HepG2 (cell line): ENCODE results near the gene HEXD. TPM values are rescaled to one million over a fixed set of nuclear protein-coding genes. Genes with fewer than 3 reads are reported as not detected.

Experiments
- AFF4 ChIP-seq: sonication (generic); formaldehyde crosslinking; IDR thresholded peaks from 2 replicates; pipeline ENCODE4 v1.4.0; 2020; ENCODE audit warnings: missing genetic modification reagents
- CBX1 ChIP-seq: IDR thresholded peaks from one replicate; pipeline ENCODE4 v1.6.1; 2016; ENCODE audit warnings: antibody characterized with exemption, low read depth
- MTERF4 ChIP-seq: sonication (generic); formaldehyde crosslinking; IDR thresholded peaks from 2 replicates; pipeline ENCODE4 v1.8.0; 2023; ENCODE audit warnings: mild to moderate bottlenecking, missing genetic modification reagents
- PAF1 ChIP-seq: IDR thresholded peaks from 2 replicates; pipeline ENCODE4 v1.6.1; 2016; ENCODE audit warnings: missing genetic modification reagents, missing compliant biosample characterization
- ZBTB4 ChIP-seq: sonication (generic); formaldehyde crosslinking; IDR thresholded peaks from 2 replicates; pipeline ENCODE4 v1.4.0; 2020; ENCODE audit warnings: missing genetic modification reagents, mild to moderate bottlenecking, borderline replicate concordance
- ZKSCAN5 ChIP-seq: sonication (generic); formaldehyde crosslinking; IDR thresholded peaks from 2 replicates; pipeline ENCODE4 v1.5.1; 2020; ENCODE audit warnings: mild to moderate bottlenecking, missing genetic modification reagents
- ZNF512B ChIP-seq: sonication (generic); formaldehyde crosslinking; IDR thresholded peaks from 2 replicates; pipeline ENCODE4 v1.5.1; 2020; ENCODE audit warnings: missing genetic modification reagents, mild to moderate bottlenecking, borderline replicate concordance
- polyA plus RNA-seq, 8 experiments: library from polyadenylated mRNA; depleted of rRNA in 3 of 8; stranded (reverse) in 7 of 8; unstranded in 1 of 8; fragments of >200 nt; fragmentation: Illumina TruSeq in 4 of 8; extraction: Trizol in 4 of 8; gene quantifications; 2 replicates each; pipeline versions ENCODE4 v1.2.1 to v1.2.3, GENCODE V29; 2011 to 2016; ENCODE audit warnings: low read depth in 4 of 8, missing spikeins in 1 of 8, mixed read lengths in 1 of 8; ENCODE audit not compliant: insufficient read depth in 1 of 8
- total RNA-seq, 5 experiments: library from RNA; depleted of rRNA; stranded (reverse); fragments of >200 nt; fragmentation: Illumina TruSeq; extraction: Trizol; gene quantifications; 2 replicates each; pipeline ENCODE4 v1.2.3, GENCODE V29; 2016; ENCODE audit warnings: low read depth in 1 of 5

HEXD gene
- total and polyA plus RNA-seq, 2 of the 13 experiments (the other 11 are each of a cell fraction or from before 2014, with no cell fraction given) = 22.3 to 41.8 TPM

- TF ChIP-seq ZKSCAN5 (CRISPR knock-in tag) = no peak
- TF ChIP-seq ZBTB4 (CRISPR knock-in tag) = no peak
- no peak for TF ChIP-seq AFF4 (CRISPR knock-in tag)
- TF ChIP-seq MTERF4 (CRISPR knock-in tag) = no peak
- TF ChIP-seq PAF1 (CRISPR knock-in tag) = no peak
- TF ChIP-seq ZNF512B (CRISPR knock-in tag) = no peak
- TF ChIP-seq CBX1 = no peak
These were observed 18.5 kb upstream of the HEXD start (continued) for GRCh38 chr17:82399601-82400101.
